ENCODE results near the gene CD99.

DNA sequence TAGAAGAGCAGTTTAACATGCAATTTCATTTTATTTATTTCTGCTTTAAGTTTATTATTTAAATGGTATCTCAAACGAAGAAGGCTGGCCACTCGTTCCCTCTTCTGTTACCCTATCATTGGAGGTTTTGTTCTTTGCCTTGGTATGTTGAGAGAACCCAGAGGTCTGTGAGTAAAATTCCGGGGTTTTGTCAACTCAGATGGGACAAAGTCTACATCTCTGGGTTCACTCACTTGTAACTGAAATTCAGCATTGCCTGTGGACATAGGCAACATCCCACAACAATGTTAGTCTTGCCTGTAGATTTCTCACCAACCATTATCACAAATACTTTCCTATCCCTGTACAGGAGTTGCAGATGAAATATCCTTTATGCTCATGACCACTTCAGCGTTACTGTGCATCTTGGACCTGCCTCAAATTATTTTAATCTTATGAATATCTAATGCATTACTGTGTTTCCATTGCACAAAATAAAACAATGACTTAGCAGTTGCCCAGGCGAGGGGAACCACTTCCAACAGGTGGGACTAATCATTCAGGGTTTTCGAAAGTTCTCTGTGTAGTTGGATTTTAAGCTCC lies 33.5 kb upstream of the CD99 start:
- TF ChIP-seq NR2C2 (CRISPR knock-in tag; IDR thresholded peaks at IDR 0.05) = no peak
- TF ChIP-seq CBFB (CRISPR knock-in tag; IDR thresholded peaks at IDR 0.05; ENCODE audit: low read depth) = no peak
- TF ChIP-seq TEAD4 (CRISPR knock-in tag; IDR thresholded peaks at IDR 0.05) = no peak
- TF ChIP-seq, protein P1, sequence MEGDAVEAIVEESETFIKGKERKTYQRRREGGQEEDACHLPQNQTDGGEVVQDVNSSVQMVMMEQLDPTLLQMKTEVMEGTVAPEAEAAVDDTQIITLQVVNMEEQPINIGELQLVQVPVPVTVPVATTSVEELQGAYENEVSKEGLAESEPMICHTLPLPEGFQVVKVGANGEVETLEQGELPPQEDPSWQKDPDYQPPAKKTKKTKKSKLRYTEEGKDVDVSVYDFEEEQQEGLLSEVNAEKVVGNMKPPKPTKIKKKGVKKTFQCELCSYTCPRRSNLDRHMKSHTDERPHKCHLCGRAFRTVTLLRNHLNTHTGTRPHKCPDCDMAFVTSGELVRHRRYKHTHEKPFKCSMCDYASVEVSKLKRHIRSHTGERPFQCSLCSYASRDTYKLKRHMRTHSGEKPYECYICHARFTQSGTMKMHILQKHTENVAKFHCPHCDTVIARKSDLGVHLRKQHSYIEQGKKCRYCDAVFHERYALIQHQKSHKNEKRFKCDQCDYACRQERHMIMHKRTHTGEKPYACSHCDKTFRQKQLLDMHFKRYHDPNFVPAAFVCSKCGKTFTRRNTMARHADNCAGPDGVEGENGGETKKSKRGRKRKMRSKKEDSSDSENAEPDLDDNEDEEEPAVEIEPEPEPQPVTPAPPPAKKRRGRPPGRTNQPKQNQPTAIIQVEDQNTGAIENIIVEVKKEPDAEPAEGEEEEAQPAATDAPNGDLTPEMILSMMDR (IDR thresholded peaks at IDR 0.05) = no peak
- no peak for TF ChIP-seq NR3C1 (CRISPR knock-in tag; conservative IDR thresholded peaks at IDR 0.05; ENCODE audit: low read depth)
- TF ChIP-seq, protein P2, sequence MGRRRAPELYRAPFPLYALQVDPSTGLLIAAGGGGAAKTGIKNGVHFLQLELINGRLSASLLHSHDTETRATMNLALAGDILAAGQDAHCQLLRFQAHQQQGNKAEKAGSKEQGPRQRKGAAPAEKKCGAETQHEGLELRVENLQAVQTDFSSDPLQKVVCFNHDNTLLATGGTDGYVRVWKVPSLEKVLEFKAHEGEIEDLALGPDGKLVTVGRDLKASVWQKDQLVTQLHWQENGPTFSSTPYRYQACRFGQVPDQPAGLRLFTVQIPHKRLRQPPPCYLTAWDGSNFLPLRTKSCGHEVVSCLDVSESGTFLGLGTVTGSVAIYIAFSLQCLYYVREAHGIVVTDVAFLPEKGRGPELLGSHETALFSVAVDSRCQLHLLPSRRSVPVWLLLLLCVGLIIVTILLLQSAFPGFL (CRISPR knock-in tag; IDR thresholded peaks at IDR 0.05; ENCODE audit: borderline replicate concordance) = no peak
- TF ChIP-seq ZNF232 (CRISPR knock-in tag; IDR thresholded peaks at IDR 0.05) = no peak
- TF ChIP-seq, protein P3, sequence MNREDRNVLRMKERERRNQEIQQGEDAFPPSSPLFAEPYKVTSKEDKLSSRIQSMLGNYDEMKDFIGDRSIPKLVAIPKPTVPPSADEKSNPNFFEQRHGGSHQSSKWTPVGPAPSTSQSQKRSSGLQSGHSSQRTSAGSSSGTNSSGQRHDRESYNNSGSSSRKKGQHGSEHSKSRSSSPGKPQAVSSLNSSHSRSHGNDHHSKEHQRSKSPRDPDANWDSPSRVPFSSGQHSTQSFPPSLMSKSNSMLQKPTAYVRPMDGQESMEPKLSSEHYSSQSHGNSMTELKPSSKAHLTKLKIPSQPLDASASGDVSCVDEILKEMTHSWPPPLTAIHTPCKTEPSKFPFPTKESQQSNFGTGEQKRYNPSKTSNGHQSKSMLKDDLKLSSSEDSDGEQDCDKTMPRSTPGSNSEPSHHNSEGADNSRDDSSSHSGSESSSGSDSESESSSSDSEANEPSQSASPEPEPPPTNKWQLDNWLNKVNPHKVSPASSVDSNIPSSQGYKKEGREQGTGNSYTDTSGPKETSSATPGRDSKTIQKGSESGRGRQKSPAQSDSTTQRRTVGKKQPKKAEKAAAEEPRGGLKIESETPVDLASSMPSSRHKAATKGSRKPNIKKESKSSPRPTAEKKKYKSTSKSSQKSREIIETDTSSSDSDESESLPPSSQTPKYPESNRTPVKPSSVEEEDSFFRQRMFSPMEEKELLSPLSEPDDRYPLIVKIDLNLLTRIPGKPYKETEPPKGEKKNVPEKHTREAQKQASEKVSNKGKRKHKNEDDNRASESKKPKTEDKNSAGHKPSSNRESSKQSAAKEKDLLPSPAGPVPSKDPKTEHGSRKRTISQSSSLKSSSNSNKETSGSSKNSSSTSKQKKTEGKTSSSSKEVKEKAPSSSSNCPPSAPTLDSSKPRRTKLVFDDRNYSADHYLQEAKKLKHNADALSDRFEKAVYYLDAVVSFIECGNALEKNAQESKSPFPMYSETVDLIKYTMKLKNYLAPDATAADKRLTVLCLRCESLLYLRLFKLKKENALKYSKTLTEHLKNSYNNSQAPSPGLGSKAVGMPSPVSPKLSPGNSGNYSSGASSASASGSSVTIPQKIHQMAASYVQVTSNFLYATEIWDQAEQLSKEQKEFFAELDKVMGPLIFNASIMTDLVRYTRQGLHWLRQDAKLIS (CRISPR knock-in tag; IDR thresholded peaks at IDR 0.05; ENCODE audit: borderline replicate concordance) = no peak
- no peak for TF ChIP-seq ZNF396 (CRISPR knock-in tag; IDR thresholded peaks at IDR 0.05; ENCODE audit: borderline replicate concordance)
- TF ChIP-seq, protein P4, sequence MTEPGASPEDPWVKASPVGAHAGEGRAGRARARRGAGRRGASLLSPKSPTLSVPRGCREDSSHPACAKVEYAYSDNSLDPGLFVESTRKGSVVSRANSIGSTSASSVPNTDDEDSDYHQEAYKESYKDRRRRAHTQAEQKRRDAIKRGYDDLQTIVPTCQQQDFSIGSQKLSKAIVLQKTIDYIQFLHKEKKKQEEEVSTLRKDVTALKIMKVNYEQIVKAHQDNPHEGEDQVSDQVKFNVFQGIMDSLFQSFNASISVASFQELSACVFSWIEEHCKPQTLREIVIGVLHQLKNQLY (CRISPR knock-in tag; IDR thresholded peaks at IDR 0.05) = no peak
- TF ChIP-seq, protein P5, sequence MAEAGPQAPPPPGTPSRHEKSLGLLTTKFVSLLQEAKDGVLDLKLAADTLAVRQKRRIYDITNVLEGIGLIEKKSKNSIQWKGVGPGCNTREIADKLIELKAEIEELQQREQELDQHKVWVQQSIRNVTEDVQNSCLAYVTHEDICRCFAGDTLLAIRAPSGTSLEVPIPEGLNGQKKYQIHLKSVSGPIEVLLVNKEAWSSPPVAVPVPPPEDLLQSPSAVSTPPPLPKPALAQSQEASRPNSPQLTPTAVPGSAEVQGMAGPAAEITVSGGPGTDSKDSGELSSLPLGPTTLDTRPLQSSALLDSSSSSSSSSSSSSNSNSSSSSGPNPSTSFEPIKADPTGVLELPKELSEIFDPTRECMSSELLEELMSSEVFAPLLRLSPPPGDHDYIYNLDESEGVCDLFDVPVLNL (CRISPR knock-in tag; IDR thresholded peaks at IDR 0.05; ENCODE audit: borderline replicate concordance, low read depth) = no peak

Data from WTC11 (cell line).